GM23248 (cell line): Measurements from ENCODE around the gene PTOV1. TPM values are rescaled to one million over a fixed set of nuclear protein-coding genes. Genes with fewer than 3 reads are reported as not detected.

Experiments
- DNase-seq: peaks from one replicate; pipeline ENCODE4 v3.0.0-alpha.2; 2015
- H2AFZ ChIP-seq: fragments of 200-600 bp; sonication (generic); 2 replicates; pipeline ENCODE4 v1.6.1; 2016; ENCODE audit warnings: antibody characterized with exemption
- H3F3A ChIP-seq: fragments of 200-600 bp; sonication (generic); 2 replicates; pipeline ENCODE4 v1.6.1; 2016; ENCODE audit warnings: mild to moderate bottlenecking, antibody characterized with exemption, mixed run types; ENCODE audit not compliant: insufficient read depth
- H3K27ac ChIP-seq: fragments of 200-600 bp; sonication (generic); 2 replicates; pipeline ENCODE4 v1.5.1; 2016; ENCODE audit warnings: mild to moderate bottlenecking
- H3K27me3 ChIP-seq: fragments of 200-600 bp; sonication (generic); replicated peaks from 2 replicates; pipeline ENCODE4 v1.6.1; 2016; ENCODE audit warnings: mild to moderate bottlenecking; ENCODE audit not compliant: insufficient read depth
- H3K36me3 ChIP-seq: fragments of 200-600 bp; sonication (generic); 2 replicates; pipeline ENCODE4 v1.6.1; 2016; ENCODE audit warnings: low read depth, mild to moderate bottlenecking
- H3K4me1 ChIP-seq: fragments of 200-600 bp; sonication (generic); 2 replicates; pipeline ENCODE4 v1.6.1; 2016; ENCODE audit warnings: mild to moderate bottlenecking; ENCODE audit not compliant: insufficient read depth
- H3K4me2 ChIP-seq: fragments of 200-600 bp; sonication (generic); one replicate; pipeline ENCODE4 v1.6.1; 2016; ENCODE audit warnings: mild to moderate bottlenecking; ENCODE audit not compliant: unreplicated experiment
- H3K4me3 ChIP-seq: fragments of 200-600 bp; sonication (generic); 2 replicates; pipeline ENCODE4 v1.5.1; 2016; ENCODE audit warnings: mild to moderate bottlenecking
- H3K79me2 ChIP-seq: fragments of 200-600 bp; sonication (generic); 2 replicates; pipeline ENCODE4 v1.6.1; 2016; ENCODE audit warnings: mild to moderate bottlenecking; ENCODE audit not compliant: insufficient read depth
- H3K9ac ChIP-seq: fragments of 200-600 bp; sonication (generic); 2 replicates; pipeline ENCODE4 v1.6.1; 2016; ENCODE audit warnings: mild to moderate bottlenecking
- H3K9me2 ChIP-seq: fragments of 200-600 bp; sonication (generic); 2 replicates; pipeline ENCODE4 v1.6.1; 2016; ENCODE audit warnings: mixed run types, mild to moderate bottlenecking, moderate library complexity; ENCODE audit not compliant: insufficient read depth
- H3K9me3 ChIP-seq: fragments of 200-600 bp; sonication (generic); one replicate; pipeline ENCODE4 v1.6.1; 2017; ENCODE audit warnings: low read depth
- H4K20me1 ChIP-seq: fragments of 200-600 bp; sonication (generic); 2 replicates; pipeline ENCODE4 v1.6.0; 2016; ENCODE audit not compliant: insufficient read depth
- EZH2 ChIP-seq: fragments of 200-600 bp; sonication (generic); IDR thresholded peaks from 2 replicates; pipeline ENCODE4 v1.6.1; 2018; ENCODE audit warnings: antibody characterized with exemption, mild to moderate bottlenecking; ENCODE audit not compliant: insufficient read depth, poor library complexity, severe bottlenecking
- EZH2phosphoT487 ChIP-seq: fragments of 200-600 bp; sonication (generic); IDR thresholded peaks from 2 replicates; pipeline ENCODE4 v1.6.1; 2018; ENCODE audit warnings: antibody characterized with exemption, moderate library complexity, mild to moderate bottlenecking, low read depth; ENCODE audit not compliant: insufficient read depth
- WGBS, 2 experiments: methylation state at CpG; one replicate each; pipeline ENCODE4 v1.1.6; 2015 to 2017; ENCODE audit warnings: low lambda C conversion rate in 2 of 2, low coverage in 1 of 2; ENCODE audit errors: missing lambda C conversion rate in 2 of 2; 5-methylcytosine and 5-hydroxymethylcytosine counted together
- in situ Hi-C: fragments of 300-500 bp; cut with MboI; formaldehyde crosslinking; loops from 2 replicates; pipeline ENCODE4 v1.15.0; 2020
- polyA plus RNA-seq: library from polyadenylated mRNA; unstranded; fragments of >200 nt; fragmentation: Nextera tagmentation; extraction: Ambion mirVana; gene quantifications from 2 replicates; pipeline ENCODE4 v1.2.1, GENCODE V29; 2016
- total RNA-seq: library from RNA; depleted of rRNA; stranded (reverse); fragments of >200 nt; shearing (Covaris generic); gene quantifications from 2 replicates; pipeline ENCODE4 v1.2.3, GENCODE V29; 2014

PTOV1 gene
- total and polyA plus RNA-seq, 2 experiments from 2014 or later = 88.0 to 88.9 TPM

GRCh38 chr19:49824662-49825061 lies 26.3 kb upstream of the PTOV1 start:
- no peaks in the 10 kb centered on the region for H3K27me3 ChIP-seq
- no peak overlapping the region for H3K27ac ChIP-seq
- H3K36me3 ChIP-seq = no peaks in the 10 kb centered on the region; the same call in 1 of the 2 replicates
- in situ Hi-C loops = no loop called here
- no peak overlapping the region for H3K4me2 ChIP-seq
- H3K4me1 ChIP-seq = no peaks in the 10 kb centered on the region
- H3K9me2 ChIP-seq = no peaks in the 10 kb centered on the region
- H4K20me1 ChIP-seq = no peaks in the 10 kb centered on the region
- TF ChIP-seq EZH2 (no peak), EZH2phosphoT487 (no peak)
- no peak overlapping the region for H3K9ac ChIP-seq
- peaks cover 61% of the 10 kb centered on the region for H3K79me2 ChIP-seq
- no peak overlapping the region for H3K4me3 ChIP-seq
- 87 to 96% methylated on average over 6 of the region's 6 CpGs for WGBS, 2 experiments
- H2AFZ ChIP-seq = no peak overlapping the region
- H3F3A ChIP-seq = no peaks in the 10 kb centered on the region
- no peaks in the 10 kb centered on the region for H3K9me3 ChIP-seq
- DNase-seq = no peak

- TF ChIP-seq EZH2 = no peak
- Histone ChIP-seq H3K79me2 (peaks cover 38% of the 10 kb centered on the region), H3K4me3 (no peak overlapping the region), H2AFZ (no peak overlapping the region), H4K20me1 (no peaks in the 10 kb centered on the region), H3K36me3 (no peaks in the 10 kb centered on the region; the same call in 1 of the 2 replicates), H3K4me2 (no peak overlapping the region), H3K4me1 (no peaks in the 10 kb centered on the region), H3K27me3 (no peaks in the 10 kb centered on the region), H3K9me2 (no peaks in the 10 kb centered on the region), H3K9me3 (no peaks in the 10 kb centered on the region), H3K27ac (no peak overlapping the region), H3K9ac (no peak overlapping the region), H3F3A (no peaks in the 10 kb centered on the region)
- DNase-seq = no peak
- WGBS, 2 experiments = 87% methylated on average over 14 of the region's 14 CpGs
- in situ Hi-C loops = no loop called here
These were observed 23.9 kb upstream of the PTOV1 start for GRCh38 chr19:49827034-49827433.

GRCh38 chr19:49829200-49829599 lies 21.8 kb upstream of the PTOV1 start:
- Histone ChIP-seq H3K9ac (no peak overlapping the region), H3K4me2 (no peak overlapping the region), H3F3A (no peaks in the 10 kb centered on the region), H2AFZ (no peak overlapping the region), H3K9me2 (no peaks in the 10 kb centered on the region), H3K27me3 (no peaks in the 10 kb centered on the region), H3K4me1 (no peaks in the 10 kb centered on the region), H3K27ac (no peak overlapping the region), H4K20me1 (no peaks in the 10 kb centered on the region), H3K4me3 (no peak overlapping the region), H3K79me2 (peaks cover 22% of the 10 kb centered on the region), H3K36me3 (no peaks in the 10 kb centered on the region; the same call in 1 of the 2 replicates), H3K9me3 (no peaks in the 10 kb centered on the region)
- in situ Hi-C loops = no loop called here
- WGBS, 2 experiments = 83 to 88% methylated on average over 7 to 8 of the region's 8 CpGs
- DNase-seq = no peak
- TF ChIP-seq EZH2phosphoT487 = no peak

GRCh38 chr19:49829721-49830120 lies 21.2 kb upstream of the PTOV1 start:
- in situ Hi-C loops = no loop called here
- Histone ChIP-seq H3K4me2 (no peak overlapping the region), H2AFZ (no peak overlapping the region), H3K79me2 (peaks cover 16% of the 10 kb centered on the region), H3K4me1 (no peaks in the 10 kb centered on the region), H3K4me3 (no peak overlapping the region), H4K20me1 (no peaks in the 10 kb centered on the region), H3K27ac (no peak overlapping the region), H3K36me3 (no peaks in the 10 kb centered on the region; the same call in 1 of the 2 replicates), H3K27me3 (no peaks in the 10 kb centered on the region), H3K9me2 (no peaks in the 10 kb centered on the region), H3K9ac (no peak overlapping the region), H3K9me3 (no peaks in the 10 kb centered on the region), H3F3A (no peaks in the 10 kb centered on the region)
- TF ChIP-seq EZH2 = no peak
- TF ChIP-seq EZH2phosphoT487 = no peak
- no peak for DNase-seq
- WGBS, 2 experiments = 95 to 96% methylated on average over 14 to 18 of the region's 18 CpGs

GRCh38 chr19:49830766-49831165 lies 20.2 kb upstream of the PTOV1 start:
- no peak overlapping the region for H3K4me2 ChIP-seq
- H2AFZ ChIP-seq = no peak overlapping the region
- H3K27ac ChIP-seq = no peak overlapping the region
- no peaks in the 10 kb centered on the region for H3F3A ChIP-seq
- no peaks in the 10 kb centered on the region for H3K9me2 ChIP-seq
- no peak for DNase-seq
- H3K4me1 ChIP-seq = no peaks in the 10 kb centered on the region
- TF ChIP-seq EZH2 (no peak), EZH2phosphoT487 (no peak)
- no peak overlapping the region for H3K9ac ChIP-seq
- no peaks in the 10 kb centered on the region; the same call in 1 of the 2 replicates for H3K36me3 ChIP-seq
- WGBS, 2 experiments = 96 to 97% methylated on average over 9 to 12 of the region's 12 CpGs
- in situ Hi-C loops = no loop called here
- no peaks in the 10 kb centered on the region for H4K20me1 ChIP-seq
- peaks cover 6% of the 10 kb centered on the region; the same call in 1 of the 2 replicates for H3K79me2 ChIP-seq
- no peaks in the 10 kb centered on the region for H3K27me3 ChIP-seq
- H3K9me3 ChIP-seq = no peaks in the 10 kb centered on the region
- no peak overlapping the region for H3K4me3 ChIP-seq
